Ishikawa (cell line): ENCODE measurements around the gene IGF1R.

Source experiments
- EGR1 ChIP-seq: IDR thresholded peaks from 2 replicates; pipeline ENCODE4 v1.6.1; 2012
- NFIC ChIP-seq: IDR thresholded peaks from 2 replicates; pipeline ENCODE4 v1.6.1; 2012
- RAD21 ChIP-seq: IDR thresholded peaks from 2 replicates; pipeline ENCODE4 v1.6.1; 2012; ENCODE audit warnings: low read depth
- YY1 ChIP-seq: IDR thresholded peaks from 2 replicates; pipeline ENCODE4 v1.6.1; 2012; ENCODE audit warnings: low read depth
- ZBTB7A ChIP-seq: IDR thresholded peaks from 2 replicates; pipeline ENCODE4 v1.6.1; 2012; ENCODE audit warnings: low read depth

- no peak for TF ChIP-seq EGR1
- no peak for TF ChIP-seq YY1
- TF ChIP-seq RAD21 = no peak
- no peak for TF ChIP-seq ZBTB7A
- no peak for TF ChIP-seq NFIC
Measured at GRCh38 chr15:98734466-98735199, 86.3 kb downstream of the IGF1R start.
